ENCODE data around the gene ST8SIA3.
"Not testable (repeated sequence)": the region's sequence is repeated elsewhere in the genome, so short reads cannot be mapped to it uniquely, and the experiment has no call there.

The ST8SIA3 gene

GRCh38 chr18:57364460-57364859 lies 12.1 kb downstream of the ST8SIA3 start:
- H3K27ac ChIP-seq, result no peak overlapping the region
- TF ChIP-seq ZFX (IDR thresholded peaks at IDR 0.05) (no peak), CTCF (conservative IDR thresholded peaks at IDR 0.05) (no peak)

- TF ChIP-seq CTCF (conservative IDR thresholded peaks at IDR 0.05) (no peak), ZFX (IDR thresholded peaks at IDR 0.05) (no peak)
These were observed 14.2 kb downstream of the ST8SIA3 start for GRCh38 chr18:57366528-57367081.

GRCh38 chr18:57372444-57372843 lies 20.1 kb downstream of the ST8SIA3 start:
- H3K27ac ChIP-seq, result no peak overlapping the region
- no peak for TF ChIP-seq CTCF (conservative IDR thresholded peaks at IDR 0.05)
- TF ChIP-seq ZFX (IDR thresholded peaks at IDR 0.05), result no peak

More at GRCh38 chr18:57366528-57367081, 14.2 kb downstream of the ST8SIA3 start:
- H3K27ac ChIP-seq, result no peak overlapping the region

DNA sequence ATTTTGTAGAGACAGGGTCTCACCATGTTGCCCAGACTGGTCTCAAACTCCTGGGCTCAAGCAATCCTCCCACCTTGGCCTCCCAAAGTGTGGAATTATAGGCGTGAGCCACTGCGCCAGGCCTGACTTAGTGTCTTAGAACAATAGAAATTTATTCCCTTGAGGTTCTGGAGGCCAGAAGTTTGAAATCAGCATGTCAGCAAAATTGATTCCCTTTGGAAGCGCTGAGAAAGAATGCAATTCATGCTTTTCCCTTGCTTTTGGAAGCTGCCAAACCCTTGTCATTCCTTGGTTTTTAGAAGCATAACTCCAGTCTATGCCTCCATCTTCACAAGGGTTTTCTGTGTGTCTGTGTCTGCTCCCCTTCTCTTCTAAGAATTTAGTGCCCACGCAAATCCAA lies 20.7 kb downstream of the ST8SIA3 start:
- TF ChIP-seq ZFX (IDR thresholded peaks at IDR 0.05) (no peak), CTCF (conservative IDR thresholded peaks at IDR 0.05) (no peak)
- H3K27ac ChIP-seq, result no peak overlapping the region

- no peak for TF ChIP-seq CTCF (conservative IDR thresholded peaks at IDR 0.05)
- TF ChIP-seq ZFX (IDR thresholded peaks at IDR 0.05), result no peak
- no peak overlapping the region for H3K27ac ChIP-seq
These were observed 24.1 kb downstream of the ST8SIA3 start for GRCh38 chr18:57376503-57376902.

DNA sequence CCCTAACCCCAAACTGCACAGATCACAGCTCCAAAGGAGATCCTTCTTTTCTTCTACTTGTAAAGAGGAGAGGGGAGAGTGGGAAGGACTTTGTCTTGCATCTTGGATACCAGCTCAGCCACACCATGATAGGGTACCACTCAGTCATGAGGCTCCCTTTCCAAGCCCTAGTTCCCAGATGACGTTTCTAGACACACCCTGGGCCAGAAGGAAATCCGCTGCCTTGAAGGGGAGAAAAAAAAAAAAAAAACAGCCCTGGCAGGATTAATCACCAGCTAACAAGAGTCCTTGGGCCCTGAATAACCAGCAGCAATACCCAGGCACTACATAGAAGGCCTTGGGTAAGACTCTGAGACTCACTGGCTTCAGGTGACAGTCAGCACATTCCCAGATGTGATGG lies 36.9 kb downstream of the ST8SIA3 start:
- no peak overlapping the region for H3K27ac ChIP-seq
- TF ChIP-seq CTCF (conservative IDR thresholded peaks at IDR 0.05), result no peak
- no peak for TF ChIP-seq ZFX (IDR thresholded peaks at IDR 0.05)

DNA sequence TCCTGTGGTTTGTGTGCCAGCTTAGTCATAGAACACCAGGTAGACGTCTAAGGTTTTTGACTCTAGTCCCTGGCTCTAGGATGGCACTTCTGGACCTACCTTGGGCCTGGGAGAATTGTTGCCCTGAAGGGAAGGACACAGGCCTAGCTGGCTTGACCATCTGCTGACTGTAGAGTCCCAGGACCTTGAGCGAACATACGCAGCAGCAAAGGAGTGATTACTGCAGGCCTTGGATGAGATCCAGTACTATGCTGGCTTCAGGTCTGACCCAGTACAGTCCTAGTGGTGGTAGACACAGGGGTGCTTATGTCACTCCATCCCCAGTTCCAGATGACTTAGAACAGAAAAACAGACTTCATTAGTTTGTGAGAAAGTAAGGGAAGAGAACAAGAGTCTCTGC lies 37.7 kb downstream of the ST8SIA3 start:
- no peak for TF ChIP-seq ZFX (IDR thresholded peaks at IDR 0.05)
- TF ChIP-seq CTCF (conservative IDR thresholded peaks at IDR 0.05), result no peak
- H3K27ac ChIP-seq, result no peak overlapping the region

- H3K27ac ChIP-seq, result not testable (repeated sequence)
These were observed 42.4 kb downstream of the ST8SIA3 start for GRCh38 chr18:57394749-57395148.

- H3K27ac ChIP-seq, result not testable (repeated sequence)
These were observed 44.5 kb downstream of the ST8SIA3 start for GRCh38 chr18:57396831-57397230.

All from C4-2B (cell line).